CD8-positive, alpha-beta memory T cell (primary cell): ENCODE measurements around the gene COL9A2. TPM values are rescaled to one million over a fixed set of nuclear protein-coding genes. Genes with fewer than 3 reads are reported as not detected.
"Not testable (repeated sequence)": the region's sequence is repeated elsewhere in the genome, so short reads cannot be mapped to it uniquely, and the experiment has no call there.

ENCODE experiments used
- CTCF ChIA-PET: fragments of 350-600 bp; sonication (Branson Sonifier 250); formaldehyde crosslinking; loops from one replicate; lab custom pipeline; 2021; ENCODE audit warnings: antibody characterized with exemption; lab: Charles Lee
- POLR2A ChIA-PET: fragments of 350-600 bp; sonication (Branson Sonifier 250); formaldehyde crosslinking; loops from one replicate; lab custom pipeline; 2021; ENCODE audit warnings: antibody characterized with exemption; lab: Charles Lee
- DNase-seq, 5 donors: peaks; one replicate each; pipeline versions ENCODE4 v3.0.0 to v3.0.0-alpha.2; 2020 to 2022; ENCODE audit warnings: mixed read lengths in 1 of 5
- H3K27ac ChIP-seq: one replicate; pipeline ENCODE4 v1.7.0; 2013; ENCODE audit warnings: low read depth, mild to moderate bottlenecking, low read length, moderate library complexity
- H3K27me3 ChIP-seq: 2 replicates; pipeline ENCODE4 v1.7.0; 2013; ENCODE audit warnings: low read length, mild to moderate bottlenecking; ENCODE audit not compliant: insufficient read depth, poor library complexity, severe bottlenecking
- H3K36me3 ChIP-seq: 2 replicates; pipeline ENCODE4 v1.7.0; 2013; ENCODE audit warnings: mild to moderate bottlenecking, low read length, moderate library complexity; ENCODE audit not compliant: insufficient read depth
- H3K4me1 ChIP-seq: 2 replicates; pipeline ENCODE4 v1.7.0; 2013; ENCODE audit warnings: mild to moderate bottlenecking, low read length, moderate library complexity; ENCODE audit not compliant: insufficient read depth
- H3K4me3 ChIP-seq: 2 replicates; pipeline ENCODE4 v1.7.0; 2013; ENCODE audit warnings: mild to moderate bottlenecking, low read length
- H3K9me3 ChIP-seq: 2 replicates; pipeline ENCODE4 v1.7.0; 2013; ENCODE audit warnings: mild to moderate bottlenecking, low read length
- H3K27ac Mint-ChIP-seq, 8 donors: one replicate each; pipeline ENCODE4 v1.8.0; 2020 to 2021; ENCODE audit warnings: mixed read lengths in 8 of 8, mild to moderate bottlenecking in 6 of 8, inconsistent platforms in 3 of 8, moderate library complexity in 3 of 8
- H3K27me3 Mint-ChIP-seq, 2 donors: one replicate each; pipeline ENCODE4 v1.8.0; 2020 to 2021; ENCODE audit warnings: mixed read lengths in 2 of 2, mild to moderate bottlenecking in 1 of 2, moderate library complexity in 1 of 2
- H3K36me3 Mint-ChIP-seq, 3 donors: one replicate each; pipeline ENCODE4 v1.8.0; 2020 to 2021; ENCODE audit warnings: mixed read lengths in 3 of 3, inconsistent platforms in 1 of 3, mild to moderate bottlenecking in 1 of 3
- H3K4me1 Mint-ChIP-seq, 3 donors: one replicate each; pipeline ENCODE4 v1.8.0; 2020 to 2021; ENCODE audit warnings: mixed read lengths in 3 of 3, inconsistent platforms in 1 of 3, mild to moderate bottlenecking in 1 of 3
- H3K4me3 Mint-ChIP-seq, 7 donors: one replicate each; pipeline ENCODE4 v1.8.0; 2020 to 2021; ENCODE audit warnings: mixed read lengths in 7 of 7, mild to moderate bottlenecking in 6 of 7, moderate library complexity in 4 of 7, inconsistent platforms in 2 of 7
- H3K9me3 Mint-ChIP-seq, 5 donors: one replicate each; pipeline ENCODE4 v1.8.0; 2020 to 2022; ENCODE audit warnings: mixed read lengths in 5 of 5, mild to moderate bottlenecking in 3 of 5, moderate library complexity in 2 of 5, inconsistent platforms in 1 of 5
- polyA plus RNA-seq: library from polyadenylated mRNA; unstranded; fragments of 300-500 nt; fragmentation: Illumina TruSeq; gene quantifications from one replicate; pipeline ENCODE4 v1.2.3, GENCODE V29; 2021
- total RNA-seq, 2 experiments: library from RNA; stranded (reverse); gene quantifications; one replicate each; pipeline ENCODE4 v1.2.3, GENCODE V29; 2021

Gene COL9A2
- total and polyA plus RNA-seq, 3 experiments from 2014 or later, result 0.68 to 5.5 (median 4.4) TPM

- H3K36me3 ChIP-seq, result no peaks in the 10 kb centered on the region
- Mint-ChIP-seq H3K4me3 (no peak overlapping the region), H3K9me3 (peaks cover 0 to 4% (median 0%) of the 10 kb centered on the region in 5 donors), H3K27me3 (peaks cover 1 to 3% of the 10 kb centered on the region in 2 donors), H3K36me3 (peaks cover 0 to 9% (median 0%) of the 10 kb centered on the region in 3 donors), H3K4me1 (no peaks in the 10 kb centered on the region), H3K27ac (no peak overlapping the region)
- no peaks in the 10 kb centered on the region for H3K9me3 ChIP-seq
- no peaks in the 10 kb centered on the region for H3K4me1 ChIP-seq
- DNase-seq, result no peak
- no peak overlapping the region for H3K27ac ChIP-seq
- H3K4me3 ChIP-seq, result no peak overlapping the region
- POLR2A ChIA-PET, result interaction anchor here (0.6 kb wide), 1 partner anchor 540 kb away, joined by 3 read pairs; no protein-coding TSS in a partner anchor
- H3K27me3 ChIP-seq, result no peaks in the 10 kb centered on the region
- CTCF ChIA-PET, result interaction anchor here (1.7 kb wide), 1 partner anchor 205 kb away, joined by 4 read pairs; no protein-coding TSS in a partner anchor
Measured at GRCh38 chr1:40357625-40358024, 40.5 kb upstream of the COL9A2 start.

- CTCF ChIA-PET, result interaction anchor here (1.8 to 3.0 kb wide), 3 partner anchors 12 to 201 kb away, joined by 5 to 11 read pairs (median 7); no protein-coding TSS in a partner anchor
- no peaks in the 10 kb centered on the region for H3K36me3 Mint-ChIP-seq
- no peak for DNase-seq
- Histone ChIP-seq H3K27me3 (no peaks in the 10 kb centered on the region), H3K4me1 (no peaks in the 10 kb centered on the region), H3K27ac (no peak overlapping the region), H3K9me3 (no peaks in the 10 kb centered on the region), H3K36me3 (no peaks in the 10 kb centered on the region), H3K4me3 (no peak overlapping the region)
- POLR2A ChIA-PET, result no interaction called here
- H3K4me3 Mint-ChIP-seq, result no peak overlapping the region
- no peaks in the 10 kb centered on the region for H3K27me3 Mint-ChIP-seq
- no peaks in the 10 kb centered on the region for H3K9me3 Mint-ChIP-seq
- no peaks in the 10 kb centered on the region for H3K4me1 Mint-ChIP-seq
- H3K27ac Mint-ChIP-seq, result peak overlapping the region in 1 of 8 donors; percentile 95
Measured at GRCh38 chr1:40353082-40353481, 36.0 kb upstream of the COL9A2 start.

- Histone ChIP-seq H3K4me3 (no peak overlapping the region), H3K36me3 (no peaks in the 10 kb centered on the region), H3K27me3 (no peaks in the 10 kb centered on the region), H3K9me3 (no peaks in the 10 kb centered on the region), H3K27ac (no peak overlapping the region), H3K4me1 (no peaks in the 10 kb centered on the region)
- H3K4me1 Mint-ChIP-seq, result no peaks in the 10 kb centered on the region
- POLR2A ChIA-PET, result no interaction called here
- CTCF ChIA-PET, result interaction anchor here (1.8 to 3.0 kb wide), 2 partner anchors 11 to 13 kb away, joined by 5 to 11 read pairs; no protein-coding TSS in a partner anchor
- peak overlapping the region in 2 of 8 donors; percentile 21 to 87 for H3K27ac Mint-ChIP-seq
- no peaks in the 10 kb centered on the region for H3K27me3 Mint-ChIP-seq
- DNase-seq, result no peak
- H3K9me3 Mint-ChIP-seq, result no peaks in the 10 kb centered on the region
- H3K36me3 Mint-ChIP-seq, result no peaks in the 10 kb centered on the region
- H3K4me3 Mint-ChIP-seq, result no peak overlapping the region
Measured at GRCh38 chr1:40352126-40352525, 35.0 kb upstream of the COL9A2 start.

- H3K27ac Mint-ChIP-seq, result peak overlapping the region in 3 of 8 donors; percentile 23 to 58 (median 23)
- no peaks in the 10 kb centered on the region for H3K27me3 ChIP-seq
- no peaks in the 10 kb centered on the region for H3K4me1 ChIP-seq
- no peaks in the 10 kb centered on the region for H3K9me3 Mint-ChIP-seq
- CTCF ChIA-PET, result interaction anchor here (3.0 kb wide), 1 partner anchor 12 kb away, joined by 11 read pairs; no protein-coding TSS in a partner anchor
- POLR2A ChIA-PET, result no interaction called here
- H3K4me3 Mint-ChIP-seq, result no peak overlapping the region
- no peaks in the 10 kb centered on the region for H3K36me3 ChIP-seq
- DNase-seq, result no peak
- H3K4me1 Mint-ChIP-seq, result no peaks in the 10 kb centered on the region
- H3K9me3 ChIP-seq, result no peaks in the 10 kb centered on the region
- no peak overlapping the region for H3K4me3 ChIP-seq
- no peak overlapping the region for H3K27ac ChIP-seq
- H3K36me3 Mint-ChIP-seq, result no peaks in the 10 kb centered on the region
- H3K27me3 Mint-ChIP-seq, result no peaks in the 10 kb centered on the region
Measured at GRCh38 chr1:40351124-40351523, 34.0 kb upstream of the COL9A2 start.

DNA sequence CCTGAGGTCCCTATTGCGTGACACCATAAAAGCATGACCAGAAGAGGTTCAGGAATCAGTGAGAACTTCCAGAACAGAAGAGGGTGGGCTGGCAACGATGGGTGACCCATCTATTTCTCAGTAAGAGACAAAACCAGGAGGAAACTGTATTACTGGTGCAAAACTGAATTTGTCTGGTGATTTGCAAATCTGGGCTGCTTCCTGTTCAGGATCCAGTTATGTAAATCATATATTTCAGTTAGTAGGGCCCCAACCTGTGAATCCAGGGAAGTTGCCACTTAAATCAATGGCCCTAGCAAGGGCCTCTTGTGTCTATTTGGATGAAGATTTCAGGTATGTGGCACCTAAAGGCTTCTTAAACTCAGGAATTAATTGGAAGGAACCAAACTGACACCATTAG, 33.3 kb upstream of the COL9A2 start:
- H3K4me1 ChIP-seq, result no peaks in the 10 kb centered on the region
- no peak for DNase-seq
- Mint-ChIP-seq H3K4me1 (no peaks in the 10 kb centered on the region), H3K36me3 (no peaks in the 10 kb centered on the region), H3K9me3 (no peaks in the 10 kb centered on the region), H3K27ac (peak overlapping the region in 1 of 8 donors; percentile 39), H3K4me3 (no peak overlapping the region), H3K27me3 (no peaks in the 10 kb centered on the region)
- CTCF ChIA-PET, result no interaction called here
- no peaks in the 10 kb centered on the region for H3K27me3 ChIP-seq
- H3K27ac ChIP-seq, result no peak overlapping the region
- POLR2A ChIA-PET, result no interaction called here
- no peaks in the 10 kb centered on the region for H3K9me3 ChIP-seq
- no peak overlapping the region for H3K4me3 ChIP-seq
- H3K36me3 ChIP-seq, result no peaks in the 10 kb centered on the region

GRCh38 chr1:40344597-40344996, 27.5 kb upstream of the COL9A2 start:
- Histone ChIP-seq H3K4me1 (peaks cover 24% of the 10 kb centered on the region), H3K36me3 (no peaks in the 10 kb centered on the region), H3K4me3 (no peak overlapping the region), H3K9me3 (no peaks in the 10 kb centered on the region), H3K27me3 (no peaks in the 10 kb centered on the region), H3K27ac (no peak overlapping the region)
- Mint-ChIP-seq H3K4me1 (peaks cover 28 to 33% (median 31%) of the 10 kb centered on the region in 3 donors), H3K27ac (peak overlapping the region in 5 of 8 donors; percentile 2 to 77 (median 16)), H3K9me3 (no peaks in the 10 kb centered on the region), H3K36me3 (no peaks in the 10 kb centered on the region), H3K4me3 (peak overlapping the region in 3 of 7 donors; percentile 1 to 22 (median 7)), H3K27me3 (peaks cover 0 to 2% of the 10 kb centered on the region in 2 donors)
- CTCF ChIA-PET, result interaction anchor here (0.7 to 1.6 kb wide), 4 partner anchors 30 to 200 kb away, joined by 3 to 7 read pairs (median 4); no protein-coding TSS in a partner anchor
- POLR2A ChIA-PET, result interaction anchor here (1.3 kb wide), 1 partner anchor 37 kb away, joined by 5 read pairs; no protein-coding TSS in a partner anchor
- DNase-seq, result peak in 1 of 5 donors; percentile 37

- not testable (repeated sequence) for H3K36me3 ChIP-seq, H3K9me3 ChIP-seq, H3K9me3 Mint-ChIP-seq, H3K36me3 Mint-ChIP-seq, H3K27ac ChIP-seq, H3K27me3 Mint-ChIP-seq, DNase-seq, H3K4me3 ChIP-seq, H3K27me3 ChIP-seq
- POLR2A ChIA-PET, result interaction anchor here (1.0 kb wide), 1 partner anchor 44 kb away, joined by 3 read pairs; no protein-coding TSS in a partner anchor
- CTCF ChIA-PET, result interaction anchor here (0.9 to 9.2 kb wide), 5 partner anchors 12 to 190 kb away, joined by 3 to 122 read pairs (median 11); no protein-coding TSS in a partner anchor
- Mint-ChIP-seq H3K27ac (peak overlapping the region in 7 of 8 donors; percentile 33 to 87 (median 69)), H3K4me1 (peaks cover 33 to 39% (median 39%) of the 10 kb centered on the region in 3 donors), H3K4me3 (peak overlapping the region in 4 of 7 donors; percentile 28 to 54 (median 42))
- H3K4me1 ChIP-seq, result peaks cover 32% of the 10 kb centered on the region
Measured at GRCh38 chr1:40342381-40342717, 25.3 kb upstream of the COL9A2 start.
